ENCODE data around the gene HES7. TPM values are rescaled to one million over a fixed set of nuclear protein-coding genes. Genes with fewer than 3 reads are reported as not detected.

Gene HES7
- 0.61 TPM for total RNA-seq (2021; ENCODE audit: unreplicated experiment)
- polyA plus RNA-seq (2012), result 0.10 and 0.12 TPM in 2 replicates
- percentile 19 among the genes with signal in this experiment for Bru-seq, nascent RNA
- percentile 27 among the genes with signal in this experiment for BruChase-seq, experiment 1, labeled RNA remaining after a 6-hour chase
- BruChase-seq, experiment 2, labeled RNA remaining after a 2-hour chase, result percentile 30 among the genes with signal in this experiment
- long read RNA-seq, result 0 reads

DNA sequence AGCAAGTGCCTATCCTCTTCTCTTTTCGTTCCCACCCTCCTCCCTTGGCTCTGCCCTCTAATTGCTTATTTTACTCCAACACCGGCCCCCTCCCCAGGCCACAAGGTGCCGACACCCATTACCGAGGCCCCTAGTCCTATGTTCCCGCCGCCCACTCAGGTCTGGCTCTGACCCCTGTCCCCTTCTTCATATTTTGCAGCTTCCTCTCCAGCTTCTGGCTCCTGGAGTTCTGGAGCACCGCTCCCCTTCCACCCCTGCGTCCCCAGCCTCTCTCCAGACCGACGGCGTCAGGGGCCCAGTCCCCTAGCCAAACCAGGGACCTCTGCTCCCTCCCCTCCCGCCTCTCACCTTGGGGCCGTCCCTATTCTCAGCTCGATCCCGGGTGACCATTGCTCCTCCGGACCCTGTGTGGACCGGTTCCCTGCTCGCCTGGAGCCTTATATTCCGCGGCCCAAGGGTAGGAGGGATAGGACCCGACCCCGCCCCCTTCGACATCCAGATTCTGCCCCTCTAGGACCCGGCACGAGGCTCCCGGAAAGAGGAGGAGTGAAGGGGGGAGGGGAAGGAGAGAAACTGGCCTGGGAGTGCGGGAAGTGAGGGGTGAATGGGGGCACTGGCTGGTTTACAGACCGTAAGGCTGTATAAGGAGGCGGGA, at the start of gene HES7:
Gene HES7, minus strand, starts transcription at position 412 of the 655 bp plus-strand sequence. Its CDS starts 22 bp downstream, at position 390.
- TF ChIP-seq, protein P1, sequence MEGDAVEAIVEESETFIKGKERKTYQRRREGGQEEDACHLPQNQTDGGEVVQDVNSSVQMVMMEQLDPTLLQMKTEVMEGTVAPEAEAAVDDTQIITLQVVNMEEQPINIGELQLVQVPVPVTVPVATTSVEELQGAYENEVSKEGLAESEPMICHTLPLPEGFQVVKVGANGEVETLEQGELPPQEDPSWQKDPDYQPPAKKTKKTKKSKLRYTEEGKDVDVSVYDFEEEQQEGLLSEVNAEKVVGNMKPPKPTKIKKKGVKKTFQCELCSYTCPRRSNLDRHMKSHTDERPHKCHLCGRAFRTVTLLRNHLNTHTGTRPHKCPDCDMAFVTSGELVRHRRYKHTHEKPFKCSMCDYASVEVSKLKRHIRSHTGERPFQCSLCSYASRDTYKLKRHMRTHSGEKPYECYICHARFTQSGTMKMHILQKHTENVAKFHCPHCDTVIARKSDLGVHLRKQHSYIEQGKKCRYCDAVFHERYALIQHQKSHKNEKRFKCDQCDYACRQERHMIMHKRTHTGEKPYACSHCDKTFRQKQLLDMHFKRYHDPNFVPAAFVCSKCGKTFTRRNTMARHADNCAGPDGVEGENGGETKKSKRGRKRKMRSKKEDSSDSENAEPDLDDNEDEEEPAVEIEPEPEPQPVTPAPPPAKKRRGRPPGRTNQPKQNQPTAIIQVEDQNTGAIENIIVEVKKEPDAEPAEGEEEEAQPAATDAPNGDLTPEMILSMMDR (IDR thresholded peaks at IDR 0.05 in 2 of 3, conservative IDR thresholded peaks at IDR 0.05 in 1 of 3; ENCODE audit: borderline replicate concordance in 1 of 3, insufficient read depth in 1 of 3, low read depth in 2 of 3, low read length in 2 of 3), result no peak
- TF ChIP-seq CEBPB (IDR thresholded peaks at IDR 0.05; ENCODE audit: low read depth) (no peak), CBX3 (IDR thresholded peaks at IDR 0.05; ENCODE audit: low read depth) (no peak), SRF (IDR thresholded peaks at IDR 0.05; ENCODE audit: low read depth) (no peak), EZH2phosphoT487 (IDR thresholded peaks at IDR 0.05; ENCODE audit: borderline replicate concordance) (no peak), ZFX (IDR thresholded peaks at IDR 0.05) (no peak), SIN3A (IDR thresholded peaks at IDR 0.05; ENCODE audit: low read depth) (no peak), ZNF274 (IDR thresholded peaks at IDR 0.05; ENCODE audit: low read depth, low read length) (no peak), RAD21 (IDR thresholded peaks at IDR 0.05; ENCODE audit: low read depth) (no peak), YY1 (IDR thresholded peaks at IDR 0.05; ENCODE audit: extremely low read depth, insufficient replicate concordance, low read depth, low read length) (no peak), ELF1 (IDR thresholded peaks at IDR 0.05; ENCODE audit: borderline replicate concordance, low read depth) (no peak), POLR2A (IDR thresholded peaks at IDR 0.05; ENCODE audit: borderline replicate concordance, extremely low read depth, insufficient read depth, insufficient read length) (no peak), EZH2 (IDR thresholded peaks at IDR 0.05) (no peak), JUND (IDR thresholded peaks at IDR 0.05) (no peak), EGR1 (IDR thresholded peaks at IDR 0.05; ENCODE audit: low read depth) (no peak)
- TF ChIP-seq, protein P2, sequence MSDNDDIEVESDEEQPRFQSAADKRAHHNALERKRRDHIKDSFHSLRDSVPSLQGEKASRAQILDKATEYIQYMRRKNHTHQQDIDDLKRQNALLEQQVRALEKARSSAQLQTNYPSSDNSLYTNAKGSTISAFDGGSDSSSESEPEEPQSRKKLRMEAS (IDR thresholded peaks at IDR 0.05), result no peak
- TF ChIP-seq, protein P3, sequence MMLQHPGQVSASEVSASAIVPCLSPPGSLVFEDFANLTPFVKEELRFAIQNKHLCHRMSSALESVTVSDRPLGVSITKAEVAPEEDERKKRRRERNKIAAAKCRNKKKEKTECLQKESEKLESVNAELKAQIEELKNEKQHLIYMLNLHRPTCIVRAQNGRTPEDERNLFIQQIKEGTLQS (IDR thresholded peaks at IDR 0.05), result no peak
- TF ChIP-seq, protein P4, sequence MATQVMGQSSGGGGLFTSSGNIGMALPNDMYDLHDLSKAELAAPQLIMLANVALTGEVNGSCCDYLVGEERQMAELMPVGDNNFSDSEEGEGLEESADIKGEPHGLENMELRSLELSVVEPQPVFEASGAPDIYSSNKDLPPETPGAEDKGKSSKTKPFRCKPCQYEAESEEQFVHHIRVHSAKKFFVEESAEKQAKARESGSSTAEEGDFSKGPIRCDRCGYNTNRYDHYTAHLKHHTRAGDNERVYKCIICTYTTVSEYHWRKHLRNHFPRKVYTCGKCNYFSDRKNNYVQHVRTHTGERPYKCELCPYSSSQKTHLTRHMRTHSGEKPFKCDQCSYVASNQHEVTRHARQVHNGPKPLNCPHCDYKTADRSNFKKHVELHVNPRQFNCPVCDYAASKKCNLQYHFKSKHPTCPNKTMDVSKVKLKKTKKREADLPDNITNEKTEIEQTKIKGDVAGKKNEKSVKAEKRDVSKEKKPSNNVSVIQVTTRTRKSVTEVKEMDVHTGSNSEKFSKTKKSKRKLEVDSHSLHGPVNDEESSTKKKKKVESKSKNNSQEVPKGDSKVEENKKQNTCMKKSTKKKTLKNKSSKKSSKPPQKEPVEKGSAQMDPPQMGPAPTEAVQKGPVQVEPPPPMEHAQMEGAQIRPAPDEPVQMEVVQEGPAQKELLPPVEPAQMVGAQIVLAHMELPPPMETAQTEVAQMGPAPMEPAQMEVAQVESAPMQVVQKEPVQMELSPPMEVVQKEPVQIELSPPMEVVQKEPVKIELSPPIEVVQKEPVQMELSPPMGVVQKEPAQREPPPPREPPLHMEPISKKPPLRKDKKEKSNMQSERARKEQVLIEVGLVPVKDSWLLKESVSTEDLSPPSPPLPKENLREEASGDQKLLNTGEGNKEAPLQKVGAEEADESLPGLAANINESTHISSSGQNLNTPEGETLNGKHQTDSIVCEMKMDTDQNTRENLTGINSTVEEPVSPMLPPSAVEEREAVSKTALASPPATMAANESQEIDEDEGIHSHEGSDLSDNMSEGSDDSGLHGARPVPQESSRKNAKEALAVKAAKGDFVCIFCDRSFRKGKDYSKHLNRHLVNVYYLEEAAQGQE (IDR thresholded peaks at IDR 0.05; ENCODE audit: low read depth), result no peak
- TF ChIP-seq, protein P5, sequence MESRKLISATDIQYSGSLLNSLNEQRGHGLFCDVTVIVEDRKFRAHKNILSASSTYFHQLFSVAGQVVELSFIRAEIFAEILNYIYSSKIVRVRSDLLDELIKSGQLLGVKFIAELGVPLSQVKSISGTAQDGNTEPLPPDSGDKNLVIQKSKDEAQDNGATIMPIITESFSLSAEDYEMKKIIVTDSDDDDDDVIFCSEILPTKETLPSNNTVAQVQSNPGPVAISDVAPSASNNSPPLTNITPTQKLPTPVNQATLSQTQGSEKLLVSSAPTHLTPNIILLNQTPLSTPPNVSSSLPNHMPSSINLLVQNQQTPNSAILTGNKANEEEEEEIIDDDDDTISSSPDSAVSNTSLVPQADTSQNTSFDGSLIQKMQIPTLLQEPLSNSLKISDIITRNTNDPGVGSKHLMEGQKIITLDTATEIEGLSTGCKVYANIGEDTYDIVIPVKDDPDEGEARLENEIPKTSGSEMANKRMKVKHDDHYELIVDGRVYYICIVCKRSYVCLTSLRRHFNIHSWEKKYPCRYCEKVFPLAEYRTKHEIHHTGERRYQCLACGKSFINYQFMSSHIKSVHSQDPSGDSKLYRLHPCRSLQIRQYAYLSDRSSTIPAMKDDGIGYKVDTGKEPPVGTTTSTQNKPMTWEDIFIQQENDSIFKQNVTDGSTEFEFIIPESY (IDR thresholded peaks at IDR 0.05; ENCODE audit: extremely low read depth, insufficient replicate concordance, low read length), result no peak
- BruUV-seq (replicated peaks), result no TSS peak
- H4K20me1 ChIP-seq (ENCODE audit: insufficient read depth), result peaks cover 3% of the 10 kb centered on the region; the same call in 1 of the 2 replicates
- no peaks in the 10 kb centered on the region for H3K36me3 ChIP-seq (ENCODE audit: control insufficient read depth in 1 of 2, insufficient read depth in 2 of 2, low read length in 2 of 2)
- peak within 1 kb of the TSS; percentile 51 for H3K9ac ChIP-seq (ENCODE audit: low read length)
- H3K4me2 ChIP-seq (ENCODE audit: low read length), result peak within 1 kb of the TSS; percentile 92
- peaks cover 26 to 79% of the 10 kb centered on the region in 2 experiments for H3K4me1 ChIP-seq (ENCODE audit: control insufficient read depth in 1 of 2, insufficient read depth in 2 of 2, low read length in 2 of 2)
- intact Hi-C loops (cut with micrococcal nuclease), result loop anchor here (10.0 kb wide), 1 partner anchor 261 kb away; the partner anchor contains the start of gene RPL26
- no peak within 1 kb of the TSS for H2AFZ ChIP-seq (ENCODE audit: low read depth, low read length, poor library complexity, severe bottlenecking)
- ATAC-seq, result no peak
- H3K4me3 ChIP-seq (replicated peaks in 1 of 2; ENCODE audit: low read depth in 1 of 2, low read length in 2 of 2), result peak within 1 kb of the TSS; percentile 52 to 61
- H3K9me3 ChIP-seq (ENCODE audit: control insufficient read depth in 1 of 2, insufficient read depth in 1 of 2, low read depth in 1 of 2, low read length in 2 of 2), result no peaks in the 10 kb centered on the region
- H3K9me2 ChIP-seq (ENCODE audit: insufficient read depth), result no peaks in the 10 kb centered on the region
- DNase-seq (ENCODE audit: low read depth, low spot score), result no peak
- ChIA-PET POLR2A (interaction anchor here (2.5 kb wide), 1 partner anchor 49 kb away, joined by 13 read pairs; no protein-coding TSS in a partner anchor), CTCF (no interaction called here), RAD21 (ENCODE audit: low non-redundant PET in 1 of 2, low total read pairs in 2 of 2, uncharacterized antibody in 2 of 2, unreplicated experiment in 2 of 2) (no interaction called here)
- H3K27me3 ChIP-seq (ENCODE audit: insufficient read depth, low read length), result no peaks in the 10 kb centered on the region
- no peaks in the 10 kb centered on the region for H3K79me2 ChIP-seq (ENCODE audit: insufficient read depth, low read length)
- H3K27ac ChIP-seq (ENCODE audit: low read depth, low read length), result no peak within 1 kb of the TSS
